GM19099 (cell line): ENCODE measurements around the gene C10orf67.

Experiments used
- POLR2A ChIP-seq: IDR thresholded peaks from 3 replicates; pipeline ENCODE4 v1.6.1; 2011; ENCODE audit warnings: low read depth; ENCODE audit not compliant: insufficient read length; ENCODE audit errors: extremely low read depth

C10orf67 gene

DNA sequence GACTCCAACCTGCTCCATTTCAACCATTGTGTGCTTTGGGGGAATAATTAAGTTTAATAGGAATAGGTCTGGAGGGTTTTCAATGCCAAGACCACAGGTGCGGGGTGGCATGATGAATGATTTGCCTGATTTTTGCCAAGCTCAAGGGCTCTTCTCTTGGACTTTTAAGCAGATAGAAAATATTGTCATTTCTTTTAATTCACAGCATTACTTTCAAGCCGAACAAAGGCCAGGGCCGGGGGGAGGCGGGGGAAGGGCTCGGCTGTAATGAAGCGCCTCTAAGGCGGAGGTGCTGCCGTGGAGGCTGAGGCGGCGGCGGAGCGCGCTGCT is 146.0 kb downstream of the C10orf67 start:
- no peak for TF ChIP-seq POLR2A

- TF ChIP-seq POLR2A: no peak
Measured at GRCh38 chr10:23197416-23197861, 147.2 kb downstream of the C10orf67 start.

GRCh38 chr10:23196915-23197314 is 147.7 kb downstream of the C10orf67 start:
- TF ChIP-seq POLR2A: no peak

GRCh38 chr10:23195846-23196600 is 148.6 kb downstream of the C10orf67 start:
- TF ChIP-seq POLR2A: no peak

DNA sequence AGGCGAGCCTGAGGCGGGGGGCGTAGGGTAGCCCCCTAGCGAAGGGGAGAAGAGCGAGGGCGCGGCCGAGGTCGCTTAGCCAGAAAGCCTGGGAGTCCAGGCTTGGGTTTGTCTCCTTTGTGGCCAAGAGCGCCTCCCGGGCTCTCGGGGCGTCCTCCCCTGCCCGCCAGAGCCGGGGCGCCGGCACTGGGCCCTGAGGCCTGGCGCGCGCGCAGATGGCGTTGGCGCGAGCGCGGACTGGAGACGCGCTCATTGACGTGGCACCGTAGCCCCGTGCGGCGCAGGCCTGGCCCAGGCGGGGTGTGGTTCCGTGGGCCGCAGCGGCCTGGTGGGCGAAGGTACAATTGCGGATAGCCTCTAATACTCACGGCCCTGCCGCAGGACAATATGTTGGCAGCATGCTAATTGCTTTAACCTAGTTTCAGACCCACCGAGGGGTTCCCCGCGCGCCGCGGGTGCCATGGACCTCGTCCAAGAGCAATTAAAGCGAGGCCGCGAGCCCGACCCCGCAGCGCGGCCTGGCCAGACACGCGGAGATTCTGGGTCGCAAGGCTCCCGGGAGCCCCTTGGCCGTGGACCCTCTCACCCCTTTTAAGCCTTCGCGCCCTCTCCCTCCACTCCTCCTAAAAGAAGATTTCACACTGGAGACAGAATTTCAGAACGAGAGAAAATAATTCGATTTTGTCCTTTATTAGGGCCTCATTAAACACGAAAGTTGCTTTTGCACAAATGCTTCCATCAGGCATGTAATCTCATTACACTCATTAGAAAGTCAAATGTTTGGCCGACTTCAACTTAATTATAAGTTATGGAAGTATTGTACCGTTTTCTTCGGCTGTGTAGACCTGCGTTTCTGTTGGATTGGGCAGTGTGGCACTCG is 149.4 kb downstream of the C10orf67 start:
- TF ChIP-seq POLR2A: no peak

DNA sequence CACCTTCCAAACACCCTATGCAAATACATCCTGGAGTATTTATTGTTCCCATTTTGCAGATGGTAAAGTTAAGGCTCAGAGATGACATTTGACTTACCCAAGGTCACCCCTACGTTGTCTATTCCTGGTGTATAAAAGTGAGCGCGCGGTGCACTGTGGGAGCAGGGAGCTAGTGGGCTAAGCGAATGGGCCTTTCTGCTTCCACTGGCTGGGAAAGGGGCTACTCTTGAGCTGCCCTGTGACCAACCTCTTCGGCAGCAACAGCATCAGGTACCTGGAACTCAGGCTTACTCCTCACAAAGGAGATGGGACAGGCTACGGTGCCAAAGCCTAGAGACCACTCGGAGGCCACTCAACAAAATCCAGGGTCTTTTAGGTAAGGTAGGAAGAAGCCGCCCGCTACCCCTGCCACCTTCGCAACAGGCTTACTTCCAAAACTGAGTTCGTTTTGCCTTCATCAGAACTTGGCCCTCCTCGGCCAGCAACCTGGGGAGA is 150.1 kb downstream of the C10orf67 start:
- TF ChIP-seq POLR2A: no peak

- TF ChIP-seq POLR2A: no peak
Measured at GRCh38 chr10:23193435-23194074, 151.0 kb downstream of the C10orf67 start.

DNA sequence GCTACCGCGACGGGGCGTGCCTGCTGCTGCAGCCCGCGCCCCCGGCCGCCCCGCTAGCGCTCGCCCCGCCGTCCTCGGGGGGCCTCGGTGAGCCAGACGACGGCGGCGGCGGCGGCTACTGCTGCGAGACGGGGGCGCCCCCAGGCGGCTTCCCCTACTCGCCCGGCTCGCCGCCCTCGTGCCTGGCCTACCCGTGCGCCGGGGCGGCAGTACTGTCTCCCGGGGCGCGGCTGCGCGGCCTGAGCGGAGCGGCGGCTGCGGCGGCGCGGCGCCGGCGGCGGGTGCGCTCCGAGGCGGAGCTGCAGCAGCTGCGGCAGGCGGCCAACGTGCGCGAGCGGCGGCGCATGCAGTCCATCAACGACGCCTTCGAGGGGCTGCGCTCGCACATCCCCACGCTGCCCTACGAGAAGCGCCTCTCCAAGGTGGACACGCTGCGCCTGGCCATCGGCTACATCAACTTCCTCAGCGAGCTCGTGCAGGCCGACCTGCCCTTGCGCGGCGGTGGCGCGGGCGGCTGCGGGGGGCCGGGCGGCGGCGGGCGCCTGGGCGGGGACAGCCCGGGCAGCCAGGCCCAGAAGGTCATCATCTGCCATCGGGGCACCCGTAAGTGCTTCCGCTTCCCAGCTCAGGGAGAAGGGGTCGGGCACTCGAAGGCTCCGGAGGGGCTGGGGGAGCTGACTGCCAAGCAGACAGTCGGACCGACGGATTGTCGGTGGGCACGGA is 151.7 kb downstream of the C10orf67 start:
- no peak for TF ChIP-seq POLR2A

DNA sequence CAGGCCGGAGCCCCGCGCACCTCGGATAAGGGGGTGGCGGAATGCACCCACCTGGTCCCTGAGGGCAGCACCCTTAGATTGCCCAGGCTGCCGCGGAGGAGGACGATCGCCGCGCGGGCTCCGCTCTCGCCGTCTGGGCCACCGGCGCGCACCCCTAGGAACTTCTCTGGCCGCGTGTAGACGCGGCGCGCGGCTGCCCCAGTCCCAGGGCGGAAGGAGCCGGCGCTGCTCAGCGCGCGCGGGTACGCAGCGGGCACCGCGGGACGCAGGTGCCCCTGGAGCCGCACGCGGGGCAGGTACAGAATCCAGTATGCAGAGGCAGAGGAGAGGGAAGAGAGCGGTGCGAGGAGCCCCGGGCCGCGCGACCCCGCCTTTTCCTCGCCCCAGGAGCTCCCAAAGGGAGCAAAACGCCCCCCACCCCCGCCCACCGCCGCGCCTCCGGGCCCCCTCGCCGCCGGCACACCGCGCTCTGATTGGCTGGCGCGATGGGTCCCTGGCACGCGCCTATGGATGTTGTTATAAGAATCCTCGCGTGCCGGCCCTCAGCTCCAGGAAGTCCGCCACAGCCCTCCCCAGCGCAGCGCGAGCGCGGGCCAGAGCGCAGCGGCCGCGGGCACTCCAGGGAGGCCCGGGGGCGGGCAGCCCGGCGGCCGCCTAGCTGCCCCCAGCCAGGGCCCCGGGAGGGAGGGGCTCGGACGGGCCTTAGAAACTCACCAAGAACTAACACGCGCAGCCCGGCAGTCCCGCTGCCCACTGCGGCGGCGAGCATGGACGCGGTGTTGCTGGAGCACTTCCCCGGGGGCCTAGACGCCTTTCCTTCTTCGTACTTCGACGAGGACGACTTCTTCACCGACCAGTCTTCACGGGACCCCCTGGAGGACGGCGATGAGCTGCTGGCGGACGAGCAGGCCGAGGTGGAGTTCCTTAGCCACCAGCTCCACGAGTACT is 152.6 kb downstream of the C10orf67 start, which contains the start of gene PTF1A:
TSS of gene PTF1A (plus strand) at position 549 of the 948 bp plus-strand sequence. CDS start at position 768, 219 bp downstream.
- TF ChIP-seq POLR2A: no peak

GRCh38 chr10:23190872-23191763 is 153.5 kb downstream of the C10orf67 start:
- no peak for TF ChIP-seq POLR2A

DNA sequence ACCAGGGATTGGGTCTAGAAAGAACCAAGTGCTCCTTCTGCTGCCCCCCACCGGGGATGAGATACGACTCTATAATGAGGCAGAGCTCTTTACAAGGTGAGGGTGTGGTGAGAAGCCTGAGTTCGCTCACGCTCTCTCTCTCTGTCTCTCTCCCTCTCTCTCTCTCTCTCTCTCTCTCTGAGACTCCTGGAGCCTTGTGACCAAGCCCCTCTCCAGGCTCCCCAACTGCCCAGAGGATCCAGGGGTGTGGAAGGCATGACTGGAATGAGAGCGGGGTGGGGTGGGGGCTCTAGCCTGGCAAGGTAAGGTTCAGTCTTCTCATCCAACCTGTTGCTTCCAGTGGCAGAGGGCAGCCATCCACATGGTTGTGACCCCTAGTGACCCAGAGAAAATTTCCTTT is 155.6 kb downstream of the C10orf67 start:
- no peak for TF ChIP-seq POLR2A

DNA sequence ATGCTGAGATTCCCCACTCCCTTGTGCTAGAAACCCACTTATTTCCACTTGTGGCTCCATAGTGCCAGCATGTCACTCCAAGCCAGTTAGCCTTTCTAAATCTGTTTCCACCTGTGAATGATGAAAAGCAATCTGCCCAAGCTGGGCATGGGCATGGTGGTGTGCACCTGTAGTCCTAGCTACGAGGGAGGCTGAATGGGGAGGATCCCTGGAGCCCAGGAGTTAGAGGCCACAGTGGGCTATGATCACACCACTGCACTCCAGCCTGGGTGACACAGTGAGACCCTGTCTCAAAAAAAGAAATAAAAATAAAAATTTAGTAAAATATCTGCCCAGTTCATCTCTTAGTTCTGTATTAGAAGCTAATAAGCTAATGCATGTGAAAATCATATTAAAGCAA is 157.4 kb downstream of the C10orf67 start:
- no peak for TF ChIP-seq POLR2A

GRCh38 chr10:23186697-23187096 is 157.9 kb downstream of the C10orf67 start:
- no peak for TF ChIP-seq POLR2A

- no peak for TF ChIP-seq POLR2A
Measured at GRCh38 chr10:23186178-23186577, 158.4 kb downstream of the C10orf67 start.
